GM12891 (cell line): ENCODE data around the gene THBD.

ENCODE experiments used
- POLR2A ChIP-seq: IDR thresholded peaks from 2 replicates; pipeline ENCODE4 v1.6.1; 2011; ENCODE audit warnings: low read depth, low read length, control low read depth
- SPI1 ChIP-seq: IDR thresholded peaks from 2 replicates; pipeline ENCODE4 v1.6.1; 2011; ENCODE audit warnings: low read depth, low read length, control low read depth
- TAF1 ChIP-seq: IDR thresholded peaks from 2 replicates; pipeline ENCODE4 v1.6.1; 2011; ENCODE audit warnings: low read depth, low read length, control low read depth

GRCh38 chr20:23079926-23080325, 30.5 kb upstream of the THBD start:
- no peak for TF ChIP-seq TAF1
- TF ChIP-seq POLR2A = no peak
- no peak for TF ChIP-seq SPI1
